AG04449 (cell line): ENCODE results near the gene PROSER3.

ENCODE experiments used
- CTCF ChIA-PET: fragments of 350-600 bp; formaldehyde crosslinking; extraction: SDS; loops from one replicate; lab custom pipeline; 2021; ENCODE audit warnings: antibody characterized with exemption; lab: Yijun Ruan, JAX
- POLR2A ChIA-PET: fragments of 400-600, 350-600 bp; formaldehyde crosslinking; extraction: SDS; loops from one replicate; lab custom pipeline; 2020; ENCODE audit warnings: antibody characterized with exemption, inconsistent platforms; lab: Yijun Ruan, JAX
- DNase-seq: peaks from one replicate; pipeline ENCODE4 v3.0.0-alpha.2; 2010; ENCODE audit warnings: low read depth, low spot score
- H3K4me3 ChIP-seq: 2 replicates; pipeline ENCODE4 v1.5.1; 2011; ENCODE audit warnings: low read depth, mild to moderate bottlenecking, control low read depth, low read length
- TF ChIP-seq, protein P1 (sequence below): IDR thresholded peaks from one replicate; pipeline ENCODE4 v1.5.1; 2011; ENCODE audit warnings: mild to moderate bottlenecking, moderate library complexity, low read length, control low read depth, inconsistent platforms; ENCODE audit not compliant: insufficient read depth; ENCODE audit errors: missing control alignments

The PROSER3 gene

DNA sequence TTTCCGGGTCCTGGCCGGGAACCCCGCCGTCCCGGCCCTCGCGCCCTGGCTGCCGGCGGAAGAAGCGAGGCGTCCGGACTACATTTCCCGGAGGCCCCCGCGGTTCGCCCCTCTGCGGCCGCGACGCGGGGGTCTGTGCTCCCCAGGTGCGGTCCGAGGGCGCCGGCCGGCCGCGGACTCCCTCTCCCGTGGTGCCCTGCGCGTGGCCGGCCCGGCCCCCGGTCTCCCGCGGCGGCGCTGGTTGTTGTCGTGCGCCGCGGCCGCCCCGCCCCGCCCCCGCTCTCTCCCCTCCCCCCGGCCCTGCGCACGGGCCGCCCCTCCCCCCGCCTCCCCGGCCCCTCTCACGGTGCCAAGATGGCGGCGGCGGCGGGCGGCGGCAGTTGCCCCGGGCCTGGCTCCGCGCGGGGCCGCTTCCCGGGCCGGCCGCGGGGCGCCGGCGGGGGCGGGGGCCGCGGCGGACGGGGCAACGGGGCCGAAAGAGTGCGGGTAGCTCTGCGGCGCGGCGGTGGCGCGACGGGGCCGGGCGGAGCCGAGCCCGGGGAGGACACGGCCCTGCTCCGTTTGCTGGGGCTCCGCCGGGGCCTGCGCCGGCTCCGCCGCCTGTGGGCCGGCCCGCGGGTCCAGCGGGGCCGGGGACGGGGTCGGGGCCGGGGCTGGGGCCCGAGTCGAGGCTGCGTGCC is 40.2 kb upstream of the PROSER3 start, which contains the start of gene KMT2B:
KMT2B (plus strand) TSS at position 339 of the 680 bp plus-strand sequence; CDS start at position 355, 16 bp downstream.
- CTCF ChIA-PET, result interaction anchor here (1.1 to 1.8 kb wide), 4 partner anchors 10 to 30 kb away, joined by 3 to 8 read pairs (median 4); no protein-coding TSS in a partner anchor
- no peak for DNase-seq
- POLR2A ChIA-PET, result interaction anchor here (1.5 kb wide), 1 partner anchor 23 kb away, joined by 4 read pairs; no protein-coding TSS in a partner anchor
- TF ChIP-seq, protein P1, sequence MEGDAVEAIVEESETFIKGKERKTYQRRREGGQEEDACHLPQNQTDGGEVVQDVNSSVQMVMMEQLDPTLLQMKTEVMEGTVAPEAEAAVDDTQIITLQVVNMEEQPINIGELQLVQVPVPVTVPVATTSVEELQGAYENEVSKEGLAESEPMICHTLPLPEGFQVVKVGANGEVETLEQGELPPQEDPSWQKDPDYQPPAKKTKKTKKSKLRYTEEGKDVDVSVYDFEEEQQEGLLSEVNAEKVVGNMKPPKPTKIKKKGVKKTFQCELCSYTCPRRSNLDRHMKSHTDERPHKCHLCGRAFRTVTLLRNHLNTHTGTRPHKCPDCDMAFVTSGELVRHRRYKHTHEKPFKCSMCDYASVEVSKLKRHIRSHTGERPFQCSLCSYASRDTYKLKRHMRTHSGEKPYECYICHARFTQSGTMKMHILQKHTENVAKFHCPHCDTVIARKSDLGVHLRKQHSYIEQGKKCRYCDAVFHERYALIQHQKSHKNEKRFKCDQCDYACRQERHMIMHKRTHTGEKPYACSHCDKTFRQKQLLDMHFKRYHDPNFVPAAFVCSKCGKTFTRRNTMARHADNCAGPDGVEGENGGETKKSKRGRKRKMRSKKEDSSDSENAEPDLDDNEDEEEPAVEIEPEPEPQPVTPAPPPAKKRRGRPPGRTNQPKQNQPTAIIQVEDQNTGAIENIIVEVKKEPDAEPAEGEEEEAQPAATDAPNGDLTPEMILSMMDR, result no peak
- peak within 1 kb of the TSS; percentile 87 for H3K4me3 ChIP-seq

DNA sequence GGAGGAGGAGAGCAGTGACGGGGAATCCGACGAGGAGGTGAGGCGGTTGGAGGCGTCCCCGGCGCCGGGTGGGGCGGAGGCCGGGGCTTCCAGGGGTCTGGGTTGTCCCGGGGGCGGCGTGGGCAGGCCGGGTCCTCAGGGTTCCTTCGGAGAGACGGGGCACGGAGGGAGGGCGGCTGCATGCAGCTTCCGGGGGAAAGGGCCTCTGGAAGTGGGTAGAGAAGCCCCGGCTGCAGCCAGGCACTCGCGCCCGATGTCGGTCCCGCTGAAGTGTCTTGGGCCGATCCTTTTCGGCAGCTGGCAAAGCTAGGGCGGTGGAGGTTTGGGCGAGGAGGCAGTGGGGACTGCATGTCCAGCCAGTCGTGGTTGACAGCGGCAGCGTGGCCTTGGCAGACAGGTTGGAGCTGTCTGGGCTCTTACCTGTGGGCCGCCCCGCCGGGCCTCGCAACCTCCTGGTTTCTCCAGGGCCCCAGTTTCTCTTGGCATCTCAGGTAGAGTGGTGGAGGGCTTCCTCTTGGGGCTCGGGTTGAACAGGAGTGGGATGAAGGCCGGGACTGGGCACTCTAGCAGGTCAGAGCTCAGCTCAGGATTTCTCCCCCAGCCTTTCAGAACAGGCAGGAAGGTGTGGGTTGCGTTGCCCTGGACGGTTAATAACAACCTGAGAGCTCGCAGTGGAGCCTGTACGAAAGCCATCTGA is 39.5 kb upstream of the PROSER3 start:
- DNase-seq, result no peak
- peak overlapping the region; percentile 87 for H3K4me3 ChIP-seq
- POLR2A ChIA-PET, result interaction anchor here (1.5 kb wide), 1 partner anchor 22 kb away, joined by 4 read pairs; no protein-coding TSS in a partner anchor
- TF ChIP-seq, protein P1, result no peak
- CTCF ChIA-PET, result interaction anchor here (0.9 to 1.8 kb wide), 5 partner anchors 10 to 166 kb away, joined by 3 to 8 read pairs (median 4); no protein-coding TSS in a partner anchor

DNA sequence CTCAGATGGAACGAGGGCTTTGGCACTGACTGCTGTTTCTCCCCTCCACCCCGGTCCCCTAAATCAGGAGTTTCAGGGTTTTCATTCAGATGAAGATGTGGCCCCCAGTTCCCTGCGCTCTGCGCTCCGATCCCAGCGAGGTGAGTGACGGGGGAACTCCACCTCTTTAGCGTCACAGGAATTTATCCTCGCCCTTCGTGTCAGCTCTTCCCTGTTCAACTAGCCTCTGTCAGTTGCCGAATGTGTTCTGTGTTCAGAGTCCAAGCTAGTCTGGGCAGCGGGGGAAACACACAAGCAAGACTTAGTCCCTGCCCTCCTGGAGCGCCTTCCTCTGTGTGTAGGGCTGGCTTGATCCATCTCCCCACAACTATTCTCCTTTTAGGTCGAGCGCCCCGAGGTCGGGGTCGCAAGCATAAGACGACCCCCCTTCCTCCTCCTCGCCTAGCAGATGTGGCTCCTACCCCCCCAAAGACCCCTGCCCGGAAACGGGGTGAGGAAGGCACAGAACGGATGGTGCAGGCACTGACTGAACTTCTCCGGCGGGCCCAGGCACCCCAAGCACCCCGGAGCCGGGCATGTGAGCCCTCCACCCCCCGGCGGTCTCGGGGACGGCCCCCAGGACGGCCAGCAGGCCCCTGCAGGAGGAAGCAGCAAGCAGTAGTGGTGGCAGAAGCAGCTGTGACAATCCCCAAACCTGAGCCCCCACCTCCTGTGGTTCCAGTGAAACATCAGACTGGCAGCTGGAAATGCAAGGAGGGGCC is 38.4 kb upstream of the PROSER3 start:
- peak overlapping the region; percentile 87 for H3K4me3 ChIP-seq
- ChIA-PET CTCF (interaction anchor here (0.9 to 1.8 kb wide), 7 partner anchors 8 to 212 kb away, joined by 3 to 8 read pairs (median 3); no protein-coding TSS in a partner anchor), POLR2A (interaction anchor here (1.5 kb wide), 1 partner anchor 21 kb away, joined by 4 read pairs; no protein-coding TSS in a partner anchor)
- TF ChIP-seq, protein P1, result no peak
- no peak for DNase-seq

DNA sequence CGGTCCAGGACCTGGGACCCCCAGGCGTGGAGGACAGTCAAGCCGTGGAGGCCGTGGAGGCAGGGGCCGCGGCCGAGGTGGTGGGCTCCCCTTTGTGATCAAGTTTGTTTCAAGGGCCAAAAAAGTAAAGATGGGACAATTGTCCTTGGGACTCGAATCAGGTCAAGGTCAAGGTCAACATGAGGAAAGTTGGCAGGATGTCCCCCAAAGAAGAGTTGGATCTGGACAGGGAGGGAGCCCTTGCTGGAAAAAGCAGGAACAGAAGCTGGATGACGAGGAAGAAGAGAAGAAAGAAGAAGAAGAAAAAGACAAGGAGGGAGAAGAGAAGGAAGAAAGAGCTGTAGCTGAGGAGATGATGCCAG is 37.8 kb upstream of the PROSER3 start:
- H3K4me3 ChIP-seq, result no peak overlapping the region
- DNase-seq, result no peak
- POLR2A ChIA-PET, result no interaction called here
- TF ChIP-seq, protein P1, result no peak
- CTCF ChIA-PET, result interaction anchor here (1.2 to 1.4 kb wide), 4 partner anchors 12 to 211 kb away, joined by 3 read pairs; no protein-coding TSS in a partner anchor

DNA sequence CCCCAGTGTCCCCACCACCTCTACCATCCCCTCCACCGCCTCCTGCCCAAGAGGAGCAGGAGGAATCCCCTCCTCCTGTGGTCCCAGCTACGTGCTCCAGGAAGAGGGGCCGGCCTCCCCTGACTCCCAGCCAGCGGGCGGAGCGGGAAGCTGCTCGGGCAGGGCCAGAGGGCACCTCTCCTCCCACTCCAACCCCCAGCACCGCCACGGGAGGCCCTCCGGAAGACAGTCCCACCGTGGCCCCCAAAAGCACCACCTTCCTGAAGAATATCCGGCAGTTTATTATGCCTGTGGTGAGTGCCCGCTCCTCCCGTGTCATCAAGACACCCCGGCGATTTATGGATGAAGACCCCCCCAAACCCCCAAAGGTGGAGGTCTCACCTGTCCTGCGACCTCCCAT is 37.3 kb upstream of the PROSER3 start:
- CTCF ChIA-PET, result interaction anchor here (1.3 to 1.4 kb wide), 2 partner anchors 28 to 165 kb away, joined by 3 read pairs; no protein-coding TSS in a partner anchor
- TF ChIP-seq, protein P1, result no peak

More for the DNA sequence above, 37.3 kb upstream of the PROSER3 start:
- H3K4me3 ChIP-seq, result no peak overlapping the region
- POLR2A ChIA-PET, result no interaction called here
- no peak for DNase-seq
